K562 (cell line): ENCODE data around the gene COA4. TPM values are rescaled to one million over a fixed set of nuclear protein-coding genes. Genes with fewer than 3 reads are reported as not detected.

Experiments
- ATAC-seq: fragments of 200-7000 bp; cut with Tn5 transposase; 3 replicates; pipeline ENCODE4 v1.9.1; 2020; ENCODE audit warnings: moderate library complexity
- BruUV-seq: library from RNA; stranded (reverse); fragments of 400-500 nt; replicated peaks from 2 replicates; lab custom pipeline; 2021; lab: Mats Ljungman, UMichigan
- CTCF ChIA-PET: fragments of 300-600 bp; formaldehyde crosslinking; extraction: SDS; loops from one replicate; lab custom pipeline; 2021; ENCODE audit warnings: low intra/inter-chr PET ratio; lab: Yijun Ruan, JAX
- POLR2A ChIA-PET: fragments of 300-600, 350-650 bp; sonication (Branson Sonifier 250); formaldehyde crosslinking; extraction: SDS; loops from one replicate; lab custom pipeline; 2021; ENCODE audit warnings: antibody characterized with exemption, inconsistent platforms; lab: Yijun Ruan, JAX
- DNase-seq, 4 experiments: peaks; one replicate each; pipeline versions ENCODE4 v3.0.0 to v3.0.0-alpha.2; 2011 to 2018; ENCODE audit warnings: low spot score in 3 of 4, mixed read lengths in 3 of 4; ENCODE audit errors: extremely low read depth in 1 of 4
- FAIRE-seq: peaks from 2 replicates; lab custom pipeline; 2011; peaks lifted over from hg19 to GRCh38; lab: Jason Lieb, UNC
- H2AFZ ChIP-seq: 2 replicates; pipeline ENCODE4 v1.6.0; 2011; ENCODE audit warnings: low read depth, low read length, control low read depth, inconsistent platforms
- H3K27ac ChIP-seq: fragments of 200-600 bp; 3 replicates; pipeline ENCODE4 v1.8.0; 2011; ENCODE audit warnings: low read depth, mild to moderate bottlenecking, control low read depth, inconsistent platforms, low read length, moderate library complexity, mixed read lengths; ENCODE audit errors: extremely low read depth
- H3K27me3 ChIP-seq, 2 experiments: fragments of 300-600 bp in 1 of 2; 2 replicates in 1 of 2; 3 replicates in 1 of 2; pipeline versions ENCODE4 v1.6.0 to v1.8.0; 2011; ENCODE audit warnings: inconsistent platforms in 2 of 2, low read length in 2 of 2, mild to moderate bottlenecking in 1 of 2, mixed read lengths in 1 of 2, moderate library complexity in 1 of 2; ENCODE audit not compliant: control insufficient read depth in 2 of 2, insufficient read depth in 2 of 2
- H3K36me3 ChIP-seq: fragments of 300-600 bp; 3 replicates; pipeline ENCODE4 v1.8.0; 2011; ENCODE audit warnings: mild to moderate bottlenecking, low read length, inconsistent platforms; ENCODE audit not compliant: control insufficient read depth, insufficient read depth
- H3K4me1 ChIP-seq, 2 experiments: fragments of 200-600 bp in 1 of 2; replicated peaks in 1 of 2; 2 replicates in 1 of 2; 3 replicates in 1 of 2; pipeline versions ENCODE4 v1.5.1 to v1.8.0; 2011; ENCODE audit warnings: inconsistent platforms in 2 of 2, low read length in 2 of 2, mild to moderate bottlenecking in 1 of 2, mixed read lengths in 1 of 2, moderate library complexity in 1 of 2; ENCODE audit not compliant: control insufficient read depth in 2 of 2, insufficient read depth in 2 of 2
- H3K4me2 ChIP-seq: 2 replicates; pipeline ENCODE4 v1.6.1; 2011; ENCODE audit warnings: low read length, control low read depth, inconsistent platforms, mixed read lengths; ENCODE audit not compliant: insufficient read depth
- H3K4me3 ChIP-seq: fragments of 200-600 bp; sonication (generic), shearing (Covaris generic); 2 replicates; pipeline ENCODE4 v1.5.1; 2016; ENCODE audit warnings: control low read depth, inconsistent platforms
- H3K79me2 ChIP-seq: fragments of 200-600 bp; 3 replicates; pipeline ENCODE4 v1.8.0; 2011; ENCODE audit warnings: low read length, inconsistent platforms; ENCODE audit not compliant: control insufficient read depth, insufficient read depth
- H3K9ac ChIP-seq, 2 experiments: 2 replicates each; pipeline versions ENCODE4 v1.6.0 to v1.6.1; 2011; ENCODE audit warnings: low read depth in 2 of 2, low read length in 2 of 2, control low read depth in 1 of 2, inconsistent platforms in 1 of 2, mild to moderate bottlenecking in 1 of 2, mixed read lengths in 1 of 2; ENCODE audit not compliant: insufficient read depth in 1 of 2
- H3K9me1 ChIP-seq: one replicate; pipeline ENCODE4 v1.6.0; 2011; ENCODE audit warnings: inconsistent platforms, mild to moderate bottlenecking, low read length, moderate library complexity; ENCODE audit not compliant: control insufficient read depth, insufficient read depth
- H3K9me3 ChIP-seq: replicated peaks from 2 replicates; pipeline ENCODE4 v1.5.1; 2011; ENCODE audit warnings: low read depth, low read length, inconsistent platforms; ENCODE audit not compliant: control insufficient read depth, insufficient read depth
- H4K20me1 ChIP-seq: replicated peaks from 2 replicates; pipeline ENCODE4 v1.6.1; 2011; ENCODE audit warnings: low read length, inconsistent platforms, mixed read lengths; ENCODE audit not compliant: control insufficient read depth, insufficient read depth
- CBX5 ChIP-seq: IDR thresholded peaks from 2 replicates; pipeline ENCODE4 v1.6.1; 2014; ENCODE audit warnings: low read depth, borderline replicate concordance
- CREB1 ChIP-seq, 2 experiments: sonication (generic) in 1 of 2; formaldehyde crosslinking in 1 of 2; IDR thresholded peaks; 2 replicates each; pipeline versions ENCODE4 v1.6.1 to v1.8.0; 2012 to 2022; ENCODE audit warnings: inconsistent platforms in 1 of 2, mild to moderate bottlenecking in 1 of 2, missing genetic modification reagents in 1 of 2, moderate library complexity in 1 of 2
- HNRNPL ChIP-seq: fragments of 200-400 bp; formaldehyde crosslinking; IDR thresholded peaks from 2 replicates; pipeline ENCODE4 v1.6.1; 2017; ENCODE audit warnings: low read depth, mild to moderate bottlenecking, low read length
- KAT2B ChIP-seq: IDR thresholded peaks from one replicate; pipeline ENCODE4 v1.6.1; 2012; ENCODE audit warnings: low read depth, mild to moderate bottlenecking, control low read depth, inconsistent platforms, low read length, moderate library complexity
- TEAD2 ChIP-seq: fragments of 450-650 bp; IDR thresholded peaks from 2 replicates; pipeline ENCODE4 v1.6.1; 2016; ENCODE audit warnings: missing genetic modification characterization, control low read depth, missing compliant biosample characterization
- WGBS: fragments of 100-300 bp; shearing (Covaris generic); methylation state at CpG from one replicate; pipeline ENCODE4 v1.1.6; 2016; ENCODE audit warnings: low coverage, mixed read lengths; ENCODE audit not compliant: insufficient coverage; ENCODE audit errors: missing lambda C conversion rate; 5-methylcytosine and 5-hydroxymethylcytosine counted together
- in situ Hi-C: fragments of 300-500 bp; cut with MboI; formaldehyde crosslinking; loops from 4 replicates; pipeline ENCODE4 v1.15.0; 2018; ENCODE audit warnings: inconsistent platforms, mixed read lengths
- intact Hi-C: fragments of 100-400 bp; cut with micrococcal nuclease; formaldehyde crosslinking; loops from 2 replicates; pipeline ENCODE4 v1.14.2; 2022
- polyA plus RNA-seq, 8 experiments: library from polyadenylated mRNA; depleted of rRNA in 4 of 8; stranded (reverse) in 5 of 8; unstranded in 3 of 8; fragments of >200 nt; fragmentation: Nextera tagmentation in 2 of 8; fragmentation: Illumina TruSeq in 1 of 8; extraction: Ambion mirVana in 2 of 8; extraction: Trizol in 1 of 8; gene quantifications; 2 replicates each; pipeline versions ENCODE4 v1.2.1 to v1.2.3, GENCODE V29; 2011 to 2014; ENCODE audit warnings: inconsistent platforms in 1 of 8, missing spikeins in 1 of 8
- total RNA-seq, 7 experiments: library from RNA; depleted of rRNA in 6 of 7; stranded (reverse); fragments of >200 nt in 6 of 7; fragmentation: Illumina TruSeq in 2 of 7; extraction: Trizol in 2 of 7; gene quantifications; 2 replicates each; pipeline versions ENCODE4 v1.2.1 to v1.2.3, GENCODE V29; 2011 to 2021; ENCODE audit warnings: low replicate concordance in 1 of 7
- TF ChIP-seq, protein P1 (sequence below): fragments of 450-650 bp; IDR thresholded peaks from 2 replicates; pipeline ENCODE4 v1.7.0; 2016; ENCODE audit warnings: borderline replicate concordance
- TF ChIP-seq, protein P2 (sequence below): IDR thresholded peaks from 3 replicates; pipeline ENCODE4 v1.6.1; 2011; ENCODE audit warnings: borderline replicate concordance, mild to moderate bottlenecking; ENCODE audit not compliant: insufficient read length, insufficient read depth
- TF ChIP-seq, protein P3 (sequence below), 2 experiments: fragments of 450-650 bp; formaldehyde crosslinking in 1 of 2; IDR thresholded peaks; 2 replicates each; pipeline versions ENCODE4 v1.4.0 to v1.6.1; 2014 to 2020; ENCODE audit warnings: mild to moderate bottlenecking in 2 of 2, borderline replicate concordance in 1 of 2, low read depth in 1 of 2

Gene COA4
- total and polyA plus RNA-seq, 9 of the 15 experiments (the other 6 are each of a cell fraction or from before 2014, with no cell fraction given), result 108 to 255 (median 152) TPM

DNA sequence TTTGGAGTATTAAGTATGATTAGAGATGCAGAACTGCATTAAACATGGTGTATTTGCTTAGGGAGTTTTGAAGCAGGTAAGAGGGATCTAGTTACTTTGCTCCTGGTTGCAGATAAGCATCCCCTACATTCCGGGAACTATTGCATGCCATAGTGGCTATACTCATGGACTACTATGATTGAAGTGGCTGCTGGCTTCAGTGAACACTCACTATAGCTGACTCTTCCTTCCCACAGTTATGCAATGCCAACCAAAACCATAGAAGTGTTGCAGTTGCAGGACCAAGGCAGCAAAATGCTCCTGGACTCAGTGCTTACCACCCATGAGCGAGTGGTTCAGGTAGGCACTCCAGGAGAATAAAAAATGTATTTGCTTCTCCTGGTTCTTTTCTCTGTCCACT is 17.0 kb downstream of the COA4 start (continued):
- TF ChIP-seq, protein P1, sequence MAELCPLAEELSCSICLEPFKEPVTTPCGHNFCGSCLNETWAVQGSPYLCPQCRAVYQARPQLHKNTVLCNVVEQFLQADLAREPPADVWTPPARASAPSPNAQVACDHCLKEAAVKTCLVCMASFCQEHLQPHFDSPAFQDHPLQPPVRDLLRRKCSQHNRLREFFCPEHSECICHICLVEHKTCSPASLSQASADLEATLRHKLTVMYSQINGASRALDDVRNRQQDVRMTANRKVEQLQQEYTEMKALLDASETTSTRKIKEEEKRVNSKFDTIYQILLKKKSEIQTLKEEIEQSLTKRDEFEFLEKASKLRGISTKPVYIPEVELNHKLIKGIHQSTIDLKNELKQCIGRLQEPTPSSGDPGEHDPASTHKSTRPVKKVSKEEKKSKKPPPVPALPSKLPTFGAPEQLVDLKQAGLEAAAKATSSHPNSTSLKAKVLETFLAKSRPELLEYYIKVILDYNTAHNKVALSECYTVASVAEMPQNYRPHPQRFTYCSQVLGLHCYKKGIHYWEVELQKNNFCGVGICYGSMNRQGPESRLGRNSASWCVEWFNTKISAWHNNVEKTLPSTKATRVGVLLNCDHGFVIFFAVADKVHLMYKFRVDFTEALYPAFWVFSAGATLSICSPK, result no peak
- no peak for TF ChIP-seq HNRNPL
- TF ChIP-seq CBX5, result no peak
- TF ChIP-seq, all 486 proteins: peak for 0

DNA sequence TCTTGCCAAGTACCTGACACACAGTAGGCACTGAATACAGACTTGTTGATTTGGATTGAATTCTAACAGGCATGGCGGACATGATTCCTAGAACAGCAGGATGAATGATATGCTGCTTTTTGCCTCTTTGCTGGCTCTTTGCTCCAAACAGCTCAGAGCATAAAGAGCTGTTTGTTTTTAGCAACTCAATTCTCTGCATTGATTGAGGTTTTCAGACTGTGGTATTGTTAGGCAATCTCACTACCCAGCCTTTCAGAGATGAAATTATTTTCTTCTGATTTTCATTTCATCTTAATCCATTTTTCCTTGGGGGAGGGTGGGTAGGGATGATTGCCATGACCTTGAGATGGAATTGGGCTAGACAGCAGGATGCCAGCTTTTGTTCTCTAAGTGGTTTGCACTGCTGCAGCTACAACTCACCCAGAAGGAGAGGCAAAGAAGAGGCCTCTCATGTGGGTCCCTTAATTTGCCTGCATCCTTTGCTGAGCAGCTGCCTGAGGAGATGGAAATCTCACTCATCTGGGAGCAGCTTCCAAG is 20.5 kb downstream of the COA4 start:
- no peak for FAIRE-seq
- Histone ChIP-seq H3K79me2 (no peaks in the 10 kb centered on the region), H3K27ac (no peak overlapping the region), H4K20me1 (no peaks in the 10 kb centered on the region), H3K9ac (no peak overlapping the region), H3K4me2 (no peak overlapping the region), H3K9me1 (no peaks in the 10 kb centered on the region), H2AFZ (no peak overlapping the region), H3K27me3 (no peaks in the 10 kb centered on the region), H3K9me3 (no peaks in the 10 kb centered on the region), H3K4me1 (peaks cover 0 to 13% of the 10 kb centered on the region in 2 experiments; a peak in 3 of 5 replicates), H3K4me3 (no peak overlapping the region), H3K36me3 (peaks cover 30% of the 10 kb centered on the region)
- intact Hi-C loops, result no loop called here
- ChIA-PET POLR2A (interaction anchor here (0.7 to 4.3 kb wide), 4 partner anchors 10 to 30 kb away, joined by 3 to 20 read pairs (median 6); no protein-coding TSS in a partner anchor), CTCF (no interaction called here)
- DNase-seq, result no peak
- in situ Hi-C loops, result no loop called here
- peak; percentile 26; the same call in 1 of the 3 replicates for ATAC-seq
- no TSS peak for BruUV-seq
- WGBS, result 94% methylated on average over 1 of the region's 1 CpG
- TF ChIP-seq, protein P2, sequence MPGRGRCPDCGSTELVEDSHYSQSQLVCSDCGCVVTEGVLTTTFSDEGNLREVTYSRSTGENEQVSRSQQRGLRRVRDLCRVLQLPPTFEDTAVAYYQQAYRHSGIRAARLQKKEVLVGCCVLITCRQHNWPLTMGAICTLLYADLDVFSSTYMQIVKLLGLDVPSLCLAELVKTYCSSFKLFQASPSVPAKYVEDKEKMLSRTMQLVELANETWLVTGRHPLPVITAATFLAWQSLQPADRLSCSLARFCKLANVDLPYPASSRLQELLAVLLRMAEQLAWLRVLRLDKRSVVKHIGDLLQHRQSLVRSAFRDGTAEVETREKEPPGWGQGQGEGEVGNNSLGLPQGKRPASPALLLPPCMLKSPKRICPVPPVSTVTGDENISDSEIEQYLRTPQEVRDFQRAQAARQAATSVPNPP, result no peak
- TF ChIP-seq KAT2B (no peak), CREB1 (IDR thresholded peaks at IDR 0.05) (no peak), CREB1 (CRISPR knock-in tag; IDR thresholded peaks at IDR 0.05) (no peak), TEAD2 (no peak)
- TF ChIP-seq, protein P3, sequence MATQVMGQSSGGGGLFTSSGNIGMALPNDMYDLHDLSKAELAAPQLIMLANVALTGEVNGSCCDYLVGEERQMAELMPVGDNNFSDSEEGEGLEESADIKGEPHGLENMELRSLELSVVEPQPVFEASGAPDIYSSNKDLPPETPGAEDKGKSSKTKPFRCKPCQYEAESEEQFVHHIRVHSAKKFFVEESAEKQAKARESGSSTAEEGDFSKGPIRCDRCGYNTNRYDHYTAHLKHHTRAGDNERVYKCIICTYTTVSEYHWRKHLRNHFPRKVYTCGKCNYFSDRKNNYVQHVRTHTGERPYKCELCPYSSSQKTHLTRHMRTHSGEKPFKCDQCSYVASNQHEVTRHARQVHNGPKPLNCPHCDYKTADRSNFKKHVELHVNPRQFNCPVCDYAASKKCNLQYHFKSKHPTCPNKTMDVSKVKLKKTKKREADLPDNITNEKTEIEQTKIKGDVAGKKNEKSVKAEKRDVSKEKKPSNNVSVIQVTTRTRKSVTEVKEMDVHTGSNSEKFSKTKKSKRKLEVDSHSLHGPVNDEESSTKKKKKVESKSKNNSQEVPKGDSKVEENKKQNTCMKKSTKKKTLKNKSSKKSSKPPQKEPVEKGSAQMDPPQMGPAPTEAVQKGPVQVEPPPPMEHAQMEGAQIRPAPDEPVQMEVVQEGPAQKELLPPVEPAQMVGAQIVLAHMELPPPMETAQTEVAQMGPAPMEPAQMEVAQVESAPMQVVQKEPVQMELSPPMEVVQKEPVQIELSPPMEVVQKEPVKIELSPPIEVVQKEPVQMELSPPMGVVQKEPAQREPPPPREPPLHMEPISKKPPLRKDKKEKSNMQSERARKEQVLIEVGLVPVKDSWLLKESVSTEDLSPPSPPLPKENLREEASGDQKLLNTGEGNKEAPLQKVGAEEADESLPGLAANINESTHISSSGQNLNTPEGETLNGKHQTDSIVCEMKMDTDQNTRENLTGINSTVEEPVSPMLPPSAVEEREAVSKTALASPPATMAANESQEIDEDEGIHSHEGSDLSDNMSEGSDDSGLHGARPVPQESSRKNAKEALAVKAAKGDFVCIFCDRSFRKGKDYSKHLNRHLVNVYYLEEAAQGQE (IDR thresholded peaks at IDR 0.05; ENCODE audit: borderline replicate concordance), result no peak
- TF ChIP-seq, protein P3 (CRISPR knock-in tag; IDR thresholded peaks at IDR 0.05; ENCODE audit: low read depth), result no peak
